Measurements from ENCODE around the gene UBE2C.

UBE2C gene

GRCh38 chr20:45861221-45862075 lies 49.0 kb downstream of the UBE2C start:
- DNase-seq, result no peak

GRCh38 chr20:45863543-45864470 lies 51.4 kb downstream of the UBE2C start:
- no peak for DNase-seq

DNA sequence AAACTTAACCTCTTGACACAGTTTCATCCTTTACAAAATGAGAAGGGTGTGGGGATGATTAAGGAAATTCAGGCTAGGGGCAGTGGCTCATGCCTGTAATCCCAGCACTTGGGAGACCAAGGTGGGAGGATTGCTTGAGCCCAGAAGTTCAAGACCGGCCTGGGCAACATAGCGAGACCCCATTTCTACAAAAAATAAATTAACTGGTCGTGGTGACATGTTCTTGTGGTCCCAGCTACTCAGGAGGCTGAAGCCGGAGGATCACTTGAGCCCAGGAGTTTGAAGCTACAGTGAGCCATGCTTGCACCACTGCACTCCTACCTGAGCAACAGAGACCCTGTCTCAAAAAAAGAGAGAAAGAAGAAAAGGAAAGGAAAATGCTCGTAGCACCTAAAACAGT lies 54.0 kb downstream of the UBE2C start:
- no peak for DNase-seq

Measured in NCI-H1436 treated with DMSO at 0.1 percent for 48 hours (cell line).